ENCODE data around the gene KLRD1. TPM values are rescaled to one million over a fixed set of nuclear protein-coding genes. Genes with fewer than 3 reads are reported as not detected.
"Not testable (repeated sequence)": the region's sequence is repeated elsewhere in the genome, so short reads cannot be mapped to it uniquely, and the experiment has no call there.

Gene KLRD1
- polyA plus RNA-seq, 10 donors, result 0.23 to 1.8 (median 0.49) TPM

GRCh38 chr12:10338470-10338869 lies 30.8 kb downstream of the KLRD1 start:
- not testable (repeated sequence) for DNase-seq

DNA sequence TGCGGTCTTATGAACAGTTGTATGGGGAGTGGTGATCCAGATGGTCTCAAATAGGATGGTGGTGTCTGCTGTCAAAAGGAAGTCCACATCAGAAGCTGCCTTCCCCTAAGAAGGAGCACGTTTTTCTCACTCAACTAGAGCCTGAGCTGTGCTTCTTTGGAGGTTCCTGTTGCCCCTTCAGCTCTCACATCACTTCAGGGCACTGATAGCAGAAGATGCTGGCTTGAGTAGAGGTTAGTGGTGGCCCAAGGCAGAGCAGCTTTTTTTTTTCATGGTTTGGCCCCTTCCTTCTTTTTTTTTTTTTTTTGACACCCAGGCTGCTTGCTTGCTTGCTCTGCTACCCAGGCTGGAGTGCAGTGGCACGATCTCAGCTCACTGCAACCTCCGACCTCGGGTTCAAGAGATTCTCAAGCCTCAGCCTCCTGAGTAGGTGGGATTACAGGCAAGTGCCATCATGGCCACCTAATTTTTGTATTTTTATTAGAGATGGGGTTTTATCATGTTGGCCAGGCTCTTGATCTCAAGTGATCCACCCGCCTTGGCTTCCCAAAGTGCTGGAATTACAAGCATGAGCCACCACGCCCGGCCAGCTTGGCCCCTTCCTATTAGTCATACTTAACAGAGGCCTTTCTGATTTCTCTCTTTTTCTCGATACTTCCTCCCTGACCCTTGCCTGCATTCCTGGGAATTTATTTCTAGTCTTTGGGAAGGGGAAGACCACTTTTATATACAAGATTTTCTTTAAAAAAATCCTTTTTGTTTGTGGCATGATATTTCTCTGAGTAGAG lies 31.6 kb downstream of the KLRD1 start:
- DNase-seq, result no peak

- not testable (repeated sequence) for DNase-seq
Measured at GRCh38 chr12:10340946-10341345, 33.3 kb downstream of the KLRD1 start.

- no peak for DNase-seq
Measured at GRCh38 chr12:10341892-10342509, 34.3 kb downstream of the KLRD1 start.

DNA sequence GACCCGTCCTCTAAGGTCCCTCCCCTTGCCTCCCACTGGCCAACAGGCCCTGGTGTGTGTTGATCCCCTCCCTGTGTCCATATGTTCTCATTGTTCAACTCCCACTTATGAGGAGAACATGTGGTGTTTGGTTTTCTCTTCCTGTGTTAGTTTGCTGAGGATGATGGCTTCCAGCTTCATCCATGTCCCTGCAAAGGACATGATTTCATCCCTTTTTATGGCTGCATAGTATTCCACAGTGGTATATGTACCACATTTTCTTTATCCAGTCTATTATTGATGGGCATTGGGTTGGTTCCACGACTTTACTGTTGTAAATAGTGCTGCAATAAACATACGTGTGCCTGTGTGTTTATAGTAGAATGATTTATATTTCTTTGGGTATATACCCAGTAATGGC lies 43.8 kb downstream of the KLRD1 start:
- not testable (repeated sequence) for DNase-seq

- DNase-seq, result no peak
Measured at GRCh38 chr12:10354071-10354470, 46.4 kb downstream of the KLRD1 start.

- DNase-seq, result no peak
Measured at GRCh38 chr12:10354502-10354901, 46.8 kb downstream of the KLRD1 start.

- no peak for DNase-seq
Measured at GRCh38 chr12:10358131-10358530, 50.5 kb downstream of the KLRD1 start.

- no peak for DNase-seq
Measured at GRCh38 chr12:10358969-10359368, 51.3 kb downstream of the KLRD1 start.

DNA sequence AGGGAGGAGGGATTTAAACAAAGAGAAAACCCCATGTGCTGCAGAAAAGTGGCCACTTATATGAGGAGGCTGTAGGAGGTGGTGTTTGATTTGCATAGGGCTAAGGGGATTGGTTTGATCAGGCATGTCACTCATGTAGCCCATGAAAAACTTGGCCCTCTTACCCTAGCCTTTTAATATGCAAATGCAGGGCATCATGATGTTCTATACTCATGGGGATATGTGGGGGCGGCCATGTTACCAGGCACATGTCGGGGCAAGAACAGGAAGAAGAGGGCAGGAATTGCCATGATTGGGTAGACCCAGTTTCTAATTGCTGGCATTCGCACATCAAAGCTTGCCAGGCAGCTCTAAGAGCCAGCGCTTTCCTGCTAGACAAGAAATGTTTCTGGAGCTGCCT lies 53.4 kb downstream of the KLRD1 start:
- DNase-seq, result no peak

- DNase-seq, result peak in 1 of 3 donors; percentile 7
Measured at GRCh38 chr12:10361622-10362021, 54.0 kb downstream of the KLRD1 start.

DNA sequence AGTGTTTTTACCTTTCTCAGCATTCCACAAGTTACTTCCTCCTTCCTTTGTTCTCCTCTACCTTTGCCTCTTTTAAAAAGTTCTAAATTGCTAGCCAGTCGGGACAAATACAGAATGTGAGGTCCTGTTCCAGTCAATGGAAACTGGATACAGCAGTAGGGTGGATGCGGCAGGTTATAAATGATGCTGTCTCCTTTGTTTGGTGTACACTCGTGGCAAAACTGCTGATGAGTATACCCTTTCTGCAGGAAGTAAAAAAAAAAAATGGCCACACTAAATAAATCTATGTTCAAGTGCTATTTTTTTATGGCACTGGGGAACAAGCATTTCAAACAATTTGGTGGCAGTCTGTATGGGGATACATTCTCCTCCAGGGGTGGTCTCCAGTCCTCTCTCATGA lies 54.7 kb downstream of the KLRD1 start:
- DNase-seq, result no peak

- peak in 2 of 3 donors; percentile 16 to 44 for DNase-seq
Measured at GRCh38 chr12:10362828-10363657, 55.4 kb downstream of the KLRD1 start.

GRCh38 chr12:10363658-10363913 lies 55.9 kb downstream of the KLRD1 start:
- DNase-seq, result no peak

- DNase-seq, result peak; percentile 47 to 91 (median 59)
Measured at GRCh38 chr12:10363914-10364814, 56.5 kb downstream of the KLRD1 start.

DNA sequence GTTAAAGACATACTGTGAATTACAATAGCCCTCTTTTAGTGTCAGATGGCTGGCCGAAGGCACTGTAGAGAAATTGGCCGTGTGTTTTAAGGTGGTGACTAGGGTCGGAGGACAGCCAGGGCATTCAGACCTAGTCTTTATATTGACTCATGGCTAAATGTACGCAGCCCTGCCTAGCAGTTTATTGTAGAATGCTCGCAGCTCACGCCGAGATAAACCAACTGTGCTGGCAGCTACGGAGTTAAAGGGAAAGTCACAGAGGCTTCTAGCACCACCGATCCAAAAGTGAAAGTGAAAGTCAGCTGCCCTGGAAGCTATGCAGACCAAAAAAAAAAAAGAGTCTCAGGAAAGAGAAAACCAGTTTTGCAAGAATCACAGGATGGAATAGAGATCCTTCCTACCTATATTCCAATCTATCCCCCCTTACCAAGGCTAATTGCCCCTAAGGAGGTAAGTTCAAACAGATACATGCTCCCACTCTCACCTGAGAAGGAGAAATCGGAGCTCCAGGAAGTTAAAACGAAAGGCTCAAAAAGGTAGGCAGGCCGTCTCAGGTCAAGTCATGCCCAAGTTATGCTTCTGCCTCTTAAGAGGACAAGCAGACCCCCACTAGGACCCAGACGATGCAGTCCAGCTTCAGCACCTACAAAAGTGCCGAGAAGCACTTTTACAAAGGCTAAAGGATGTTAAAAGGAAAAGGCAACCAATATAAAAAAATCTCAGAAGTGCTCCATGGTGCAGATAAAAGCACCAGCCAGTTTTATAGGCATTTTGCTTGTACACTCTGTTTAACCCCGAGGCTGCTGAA lies 57.3 kb downstream of the KLRD1 start:
- peak; percentile 85 to 94 (median 85) for DNase-seq

DNA sequence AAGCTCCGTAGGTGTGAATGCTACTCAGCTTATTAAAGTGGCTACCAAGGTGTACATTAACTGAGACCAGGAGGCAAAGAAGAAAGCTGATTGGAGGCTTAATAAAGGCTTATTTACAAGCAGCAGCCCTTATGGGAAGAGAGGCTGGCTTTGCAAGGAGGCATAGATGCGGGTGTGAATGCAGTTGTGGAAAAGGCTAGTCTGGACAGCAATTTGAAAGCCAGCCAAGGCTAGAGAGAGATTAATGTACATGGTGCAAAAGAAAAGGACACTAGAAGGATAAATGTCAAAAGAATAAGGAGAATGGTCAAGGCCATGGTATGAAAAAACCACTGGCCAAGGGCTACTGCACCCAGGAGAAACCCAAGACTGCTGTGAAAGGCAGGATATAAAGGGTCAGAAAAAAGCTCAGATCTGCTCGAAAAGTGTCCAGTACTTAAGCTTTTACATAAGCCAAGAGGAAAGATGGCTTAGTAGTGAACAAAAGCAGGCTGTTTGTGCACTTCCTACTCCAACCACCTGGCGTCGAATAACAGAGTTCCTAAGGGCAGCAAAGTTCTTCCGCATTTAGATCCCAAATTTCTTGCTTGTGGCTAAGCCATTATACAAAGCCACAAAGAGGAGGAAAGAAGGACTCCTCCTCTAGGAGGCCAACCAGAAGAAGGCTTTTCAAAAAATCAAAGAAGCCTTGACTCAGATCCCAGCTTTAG lies 58.2 kb downstream of the KLRD1 start:
- DNase-seq, result peak in 2 of 3 donors; percentile 11 to 63

GRCh38 chr12:10366875-10367274 lies 59.2 kb downstream of the KLRD1 start:
- peak in 2 of 3 donors; percentile 14 to 36 for DNase-seq

DNA sequence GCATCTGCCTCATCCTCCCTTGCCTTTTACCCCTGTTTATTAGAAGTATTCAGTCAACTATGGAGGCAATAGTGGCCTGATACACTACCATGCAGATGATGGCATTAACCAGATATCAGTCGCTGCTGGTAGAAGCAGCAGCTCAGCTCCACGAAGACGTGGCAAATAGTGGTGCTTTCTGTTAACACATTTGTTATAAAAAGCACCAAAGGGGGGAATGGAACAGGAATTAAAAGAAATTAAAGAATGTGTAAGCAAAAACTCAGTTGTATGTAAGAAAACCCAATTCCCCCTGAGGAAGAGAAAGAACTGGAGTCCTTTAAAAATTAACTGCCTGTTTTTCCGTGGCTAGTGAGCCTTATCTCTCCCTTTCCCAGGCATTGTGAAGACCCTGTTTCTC lies 60.0 kb downstream of the KLRD1 start:
- DNase-seq, result not testable (repeated sequence)

All from muscle of back (tissue), 11 donors.